LNCaP clone FGC (cell line): Measurements from ENCODE around the gene HERC4.

Experiments
- DNase-seq: peaks from one replicate; pipeline ENCODE4 v3.0.0-alpha.2; 2011; ENCODE audit warnings: low read depth
- H3K4me3 ChIP-seq: 2 replicates; pipeline ENCODE4 v1.5.1; 2011; ENCODE audit warnings: mild to moderate bottlenecking, low read depth, low read length, control low read depth
- CTCF ChIP-seq: IDR thresholded peaks from 2 replicates; pipeline ENCODE4 v1.5.1; 2012; ENCODE audit warnings: mild to moderate bottlenecking; ENCODE audit not compliant: control insufficient read depth, insufficient read depth; ENCODE audit errors: extremely low read depth

Gene HERC4

GRCh38 chr10:68049289-68050078 is 25.6 kb downstream of the HERC4 start:
- no peak overlapping the region for H3K4me3 ChIP-seq
- DNase-seq = no peak
- TF ChIP-seq CTCF = no peak

GRCh38 chr10:68047554-68048327 is 27.3 kb downstream of the HERC4 start:
- TF ChIP-seq CTCF = no peak
- DNase-seq = peak; percentile 51
- no peak overlapping the region for H3K4me3 ChIP-seq

GRCh38 chr10:68047122-68047521 is 28.0 kb downstream of the HERC4 start:
- H3K4me3 ChIP-seq = no peak overlapping the region
- no peak for TF ChIP-seq CTCF
- DNase-seq = no peak

- no peak overlapping the region for H3K4me3 ChIP-seq
- no peak for DNase-seq
- no peak for TF ChIP-seq CTCF
Observed at GRCh38 chr10:68046642-68047041, 28.4 kb downstream of the HERC4 start.

GRCh38 chr10:68043030-68043429 is 32.1 kb downstream of the HERC4 start:
- TF ChIP-seq CTCF = no peak
- no peak for DNase-seq

GRCh38 chr10:68032113-68032512 is 43.0 kb downstream of the HERC4 start:
- TF ChIP-seq CTCF = no peak
- DNase-seq = no peak
- H3K4me3 ChIP-seq = no peak overlapping the region

More at GRCh38 chr10:68043030-68043429, 32.1 kb downstream of the HERC4 start:
- H3K4me3 ChIP-seq = no peak overlapping the region
